Activated gamma-delta T cell (primary cell): ENCODE measurements around the gene TOMM70.

Experiments
- DNase-seq: peaks from one replicate; lab custom pipeline; 2025; lab: John Stamatoyannopoulos, UW

Gene TOMM70

DNA sequence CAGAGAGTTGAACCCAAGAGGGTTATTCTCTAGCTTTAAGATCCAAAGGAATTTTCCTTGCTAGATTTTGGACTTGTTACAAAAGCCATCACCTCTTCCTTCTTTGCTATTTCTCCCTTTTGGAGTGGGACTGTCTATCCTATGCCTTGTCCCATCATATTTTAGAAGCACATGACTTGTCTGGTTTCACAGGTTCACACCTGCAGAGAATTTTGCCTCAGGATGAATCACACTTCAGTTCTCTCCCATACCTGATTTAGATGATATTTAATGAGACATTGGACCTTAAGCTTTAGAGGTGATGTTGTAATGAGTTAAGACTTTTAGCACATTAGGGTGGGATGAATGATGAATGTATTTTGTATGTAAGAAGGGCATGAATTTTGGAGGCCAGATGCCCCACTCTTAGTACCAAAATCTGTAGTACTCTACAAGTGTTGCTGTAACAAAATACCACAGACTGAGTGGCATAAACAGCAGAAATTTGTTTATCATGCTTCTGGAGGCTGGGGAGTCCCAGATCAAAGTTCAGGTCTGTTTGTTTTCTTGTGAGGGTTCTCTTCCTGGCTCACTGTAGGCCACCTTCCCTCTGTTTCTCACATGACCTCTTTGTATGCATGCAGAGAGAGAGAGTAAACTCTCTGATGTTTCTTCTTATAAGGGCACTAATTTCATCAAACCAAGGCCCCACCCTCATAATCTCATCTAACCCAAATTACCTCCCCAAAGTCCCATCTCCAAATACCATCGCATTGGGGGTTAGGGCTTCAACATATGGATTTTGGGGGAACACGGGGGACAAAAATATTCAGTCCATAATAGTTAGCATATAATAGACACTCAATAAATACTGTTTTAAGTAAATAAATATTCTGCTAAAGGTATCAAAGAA, 10.4 kb upstream of the TOMM70 start:
- no peak for DNase-seq

DNA sequence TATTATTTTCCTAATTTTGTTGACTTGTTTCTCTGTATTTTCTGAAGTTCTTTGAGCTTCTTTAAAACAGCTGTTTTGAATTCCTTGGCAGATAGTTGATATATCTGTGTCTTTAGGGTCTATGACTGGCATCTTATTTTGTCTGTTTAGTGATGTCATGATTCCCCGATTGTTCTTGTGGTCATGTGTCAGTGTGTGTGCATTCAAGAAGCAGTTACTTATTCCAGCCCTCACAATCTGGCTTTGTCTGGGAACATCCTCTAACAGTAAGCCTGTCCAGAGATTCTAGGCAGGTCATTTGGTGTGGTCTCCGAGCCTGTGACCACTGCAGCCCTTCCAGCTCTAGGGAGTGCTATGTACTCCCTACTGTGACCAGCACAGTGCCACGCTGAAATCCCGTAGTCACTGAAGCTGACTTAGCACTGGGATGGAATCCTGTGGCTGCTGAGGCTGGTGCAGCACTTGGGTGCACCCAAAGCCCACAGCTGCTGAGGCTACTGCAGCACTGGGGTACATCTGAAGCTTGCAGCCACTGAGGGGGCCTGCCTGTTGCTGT, 7.2 kb upstream of the TOMM70 start:
- DNase-seq = no peak

- DNase-seq = no peak
Measured at GRCh38 chr3:100407164-100407563, 6.3 kb upstream of the TOMM70 start.

GRCh38 chr3:100404250-100404548, 3.3 kb upstream of the TOMM70 start:
- no peak for DNase-seq

GRCh38 chr3:100403362-100404249, 2.7 kb upstream of the TOMM70 start:
- DNase-seq = no peak

GRCh38 chr3:100402891-100403290, 2.0 kb upstream of the TOMM70 start:
- no peak for DNase-seq

- DNase-seq = no peak
Measured at GRCh38 chr3:100402256-100402655, 1.4 kb upstream of the TOMM70 start.

GRCh38 chr3:100401674-100402041, 769 bp upstream of the TOMM70 start:
- peak; percentile 12 for DNase-seq

DNA sequence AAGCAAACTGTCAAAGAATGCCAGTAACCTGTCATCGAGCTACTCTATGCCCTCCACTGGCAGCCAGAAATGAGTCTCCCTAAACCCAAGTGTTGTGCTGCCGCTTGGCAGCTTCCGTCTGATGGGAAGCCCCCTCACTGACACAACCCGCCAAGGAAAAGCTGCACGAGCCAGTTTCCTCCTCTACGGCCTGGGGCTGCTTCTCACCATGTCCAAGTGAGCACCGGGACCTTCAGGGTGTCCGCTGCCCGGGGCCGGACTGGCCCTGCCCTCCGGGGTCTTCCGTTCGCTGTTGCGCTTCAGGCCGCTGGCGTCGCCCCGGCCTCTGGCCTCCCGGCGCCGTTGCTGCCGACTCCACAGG, 490 bp downstream of the TOMM70 start:
- DNase-seq = no peak

GRCh38 chr3:100399341-100400071, 1.4 kb downstream of the TOMM70 start:
- DNase-seq = no peak

- no peak for DNase-seq
Measured at GRCh38 chr3:100396967-100397366, 3.9 kb downstream of the TOMM70 start.

- no peak for DNase-seq
Measured at GRCh38 chr3:100395679-100396431, 5.0 kb downstream of the TOMM70 start.

- DNase-seq = no peak
Measured at GRCh38 chr3:100389025-100389424, 11.9 kb downstream of the TOMM70 start.

- DNase-seq = no peak
Measured at GRCh38 chr3:100386437-100387074, 14.3 kb downstream of the TOMM70 start.

GRCh38 chr3:100384733-100385525, 16.0 kb downstream of the TOMM70 start:
- DNase-seq = no peak

DNA sequence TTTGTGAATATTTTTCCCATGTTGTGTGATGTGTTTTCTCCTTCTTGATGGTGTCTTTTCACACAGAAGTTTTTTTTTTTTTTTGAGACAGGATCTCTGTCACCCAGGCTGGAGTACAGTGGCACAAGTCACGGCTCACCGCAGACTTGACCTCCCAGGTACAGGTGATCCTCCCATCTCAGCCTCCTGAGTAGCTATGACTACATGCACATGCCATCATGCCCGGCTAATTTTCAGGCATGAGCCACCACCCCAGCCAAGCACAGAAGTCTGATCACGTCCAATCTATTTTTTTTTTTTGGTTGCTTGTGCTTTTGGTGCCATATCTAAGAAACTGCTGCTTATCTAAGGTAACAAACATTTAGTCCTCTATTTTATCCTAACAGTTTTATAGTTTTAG, 24.6 kb downstream of the TOMM70 start:
- DNase-seq = no peak

- DNase-seq = no peak
Measured at GRCh38 chr3:100374521-100374920, 26.4 kb downstream of the TOMM70 start.

- DNase-seq = no peak
Measured at GRCh38 chr3:100370756-100371155, 30.1 kb downstream of the TOMM70 start.

GRCh38 chr3:100368441-100368840, 32.4 kb downstream of the TOMM70 start:
- no peak for DNase-seq

GRCh38 chr3:100366424-100366823, 34.5 kb downstream of the TOMM70 start:
- DNase-seq = no peak
